Fibroblast of villous mesenchyme (primary cell): Measurements from ENCODE around the gene TRAF2. TPM values are rescaled to one million over a fixed set of nuclear protein-coding genes. Genes with fewer than 3 reads are reported as not detected.

Experiments used
- DNase-seq: peaks from one replicate; pipeline ENCODE4 v3.0.0-alpha.2; 2010; ENCODE audit warnings: low read depth
- H3K4me3 ChIP-seq: 2 replicates; pipeline ENCODE4 v1.5.1; 2011; ENCODE audit warnings: low read depth, mild to moderate bottlenecking, low read length
- total RNA-seq: library from RNA; depleted of rRNA; stranded (reverse); fragments of >200 nt; gene quantifications from 2 replicates; pipeline ENCODE4 v1.2.3, GENCODE V29; 2012
- TF ChIP-seq, protein P1 (sequence below): IDR thresholded peaks from 2 replicates; pipeline ENCODE4 v1.5.1; 2012; ENCODE audit warnings: low read depth, mild to moderate bottlenecking, low read length; ENCODE audit not compliant: insufficient read depth

Gene TRAF2
- total RNA-seq, 1 donor: 16.8 TPM

GRCh38 chr9:136969150-136969549 lies 82.8 kb downstream of the TRAF2 start:
- TF ChIP-seq, protein P1, sequence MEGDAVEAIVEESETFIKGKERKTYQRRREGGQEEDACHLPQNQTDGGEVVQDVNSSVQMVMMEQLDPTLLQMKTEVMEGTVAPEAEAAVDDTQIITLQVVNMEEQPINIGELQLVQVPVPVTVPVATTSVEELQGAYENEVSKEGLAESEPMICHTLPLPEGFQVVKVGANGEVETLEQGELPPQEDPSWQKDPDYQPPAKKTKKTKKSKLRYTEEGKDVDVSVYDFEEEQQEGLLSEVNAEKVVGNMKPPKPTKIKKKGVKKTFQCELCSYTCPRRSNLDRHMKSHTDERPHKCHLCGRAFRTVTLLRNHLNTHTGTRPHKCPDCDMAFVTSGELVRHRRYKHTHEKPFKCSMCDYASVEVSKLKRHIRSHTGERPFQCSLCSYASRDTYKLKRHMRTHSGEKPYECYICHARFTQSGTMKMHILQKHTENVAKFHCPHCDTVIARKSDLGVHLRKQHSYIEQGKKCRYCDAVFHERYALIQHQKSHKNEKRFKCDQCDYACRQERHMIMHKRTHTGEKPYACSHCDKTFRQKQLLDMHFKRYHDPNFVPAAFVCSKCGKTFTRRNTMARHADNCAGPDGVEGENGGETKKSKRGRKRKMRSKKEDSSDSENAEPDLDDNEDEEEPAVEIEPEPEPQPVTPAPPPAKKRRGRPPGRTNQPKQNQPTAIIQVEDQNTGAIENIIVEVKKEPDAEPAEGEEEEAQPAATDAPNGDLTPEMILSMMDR: no peak
- DNase-seq: no peak
- H3K4me3 ChIP-seq: no peak overlapping the region

DNA sequence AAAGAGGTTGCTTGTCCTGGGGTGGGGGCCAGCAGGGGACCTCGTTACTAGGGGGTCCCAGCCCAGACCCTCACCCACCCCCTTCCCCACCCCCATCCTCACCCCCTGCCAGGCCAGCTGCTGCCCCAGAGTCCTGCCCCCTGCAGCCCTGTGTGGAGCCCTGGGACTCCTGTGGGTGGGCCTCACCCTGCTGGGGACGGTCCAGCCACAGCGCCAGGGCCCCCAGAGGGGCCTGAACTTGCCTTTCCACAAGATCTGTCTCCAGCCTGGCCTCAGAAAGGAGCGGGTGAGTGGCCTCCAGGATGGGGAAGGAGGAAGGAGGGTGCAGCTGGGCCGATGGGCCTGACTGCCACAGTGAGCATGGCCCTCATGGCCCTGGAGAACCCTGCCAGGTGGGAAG lies 83.5 kb downstream of the TRAF2 start:
- TF ChIP-seq, protein P1: no peak
- no peak for DNase-seq
- H3K4me3 ChIP-seq: no peak overlapping the region

DNA sequence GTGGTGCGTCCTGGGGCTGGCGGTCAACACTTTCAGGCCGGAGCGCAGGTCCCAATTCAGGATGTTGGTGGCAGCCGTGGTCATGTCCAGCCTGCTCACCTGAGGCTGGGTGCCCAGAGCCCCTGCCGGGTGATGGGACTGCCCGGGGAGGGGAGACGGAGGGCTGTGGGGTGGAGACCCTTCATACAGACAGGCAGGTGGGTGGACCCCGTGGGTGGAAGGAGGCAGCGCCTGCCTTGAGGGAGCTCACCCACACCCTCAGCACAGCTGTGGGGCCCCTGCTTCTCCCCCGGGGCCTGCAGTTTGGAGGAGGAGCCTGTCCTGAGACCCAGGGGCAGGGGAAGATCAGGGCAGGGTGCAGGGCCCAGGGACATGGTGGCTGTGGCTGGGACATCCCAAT lies 84.0 kb downstream of the TRAF2 start:
- DNase-seq: no peak
- TF ChIP-seq, protein P1: no peak
- H3K4me3 ChIP-seq: no peak overlapping the region

- no peak for DNase-seq
- H3K4me3 ChIP-seq: no peak overlapping the region
- TF ChIP-seq, protein P1: no peak
These were observed 85.4 kb downstream of the TRAF2 start for GRCh38 chr9:136971746-136972145.

GRCh38 chr9:136972335-136972734 lies 86.0 kb downstream of the TRAF2 start:
- H3K4me3 ChIP-seq: no peak overlapping the region
- no peak for DNase-seq
- TF ChIP-seq, protein P1: no peak

- DNase-seq: no peak
- TF ChIP-seq, protein P1: no peak
- H3K4me3 ChIP-seq: no peak overlapping the region
These were observed 86.4 kb downstream of the TRAF2 start for GRCh38 chr9:136972743-136973142.
